Activated naive CD4-positive, alpha-beta T cell (primary cell): ENCODE measurements around the gene ZFC3H1.

Experiments used
- DNase-seq, 4 experiments: peaks; one replicate each; lab custom pipeline; 2025; lab: John Stamatoyannopoulos, UW

The ZFC3H1 gene

DNA sequence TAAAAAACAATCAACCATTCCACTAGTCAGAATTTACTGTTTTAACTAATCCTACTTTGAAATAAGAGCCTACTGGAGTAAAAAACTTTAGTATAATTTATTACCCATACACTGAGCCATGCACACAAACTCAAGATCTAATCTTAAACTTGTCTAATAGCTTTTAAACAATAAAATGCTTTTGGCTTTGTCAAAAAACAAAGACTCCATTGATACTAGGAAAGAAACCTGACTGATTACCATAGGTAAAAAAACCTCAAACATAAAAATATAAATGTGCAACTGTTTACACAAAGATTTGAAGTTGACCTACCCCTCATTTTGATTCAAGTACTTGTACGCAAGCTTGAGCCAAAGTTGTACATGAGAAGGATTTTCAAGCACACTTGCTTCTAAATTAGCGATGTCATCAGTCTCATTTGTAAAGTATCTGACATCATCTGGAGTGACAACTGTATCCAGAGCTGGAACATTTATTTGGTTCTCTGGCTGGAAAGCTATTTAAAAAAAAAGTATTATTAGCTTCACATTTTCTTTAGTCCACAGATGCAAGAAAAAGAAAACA is 36.1 kb downstream of the ZFC3H1 start:
- no peak for DNase-seq

DNA sequence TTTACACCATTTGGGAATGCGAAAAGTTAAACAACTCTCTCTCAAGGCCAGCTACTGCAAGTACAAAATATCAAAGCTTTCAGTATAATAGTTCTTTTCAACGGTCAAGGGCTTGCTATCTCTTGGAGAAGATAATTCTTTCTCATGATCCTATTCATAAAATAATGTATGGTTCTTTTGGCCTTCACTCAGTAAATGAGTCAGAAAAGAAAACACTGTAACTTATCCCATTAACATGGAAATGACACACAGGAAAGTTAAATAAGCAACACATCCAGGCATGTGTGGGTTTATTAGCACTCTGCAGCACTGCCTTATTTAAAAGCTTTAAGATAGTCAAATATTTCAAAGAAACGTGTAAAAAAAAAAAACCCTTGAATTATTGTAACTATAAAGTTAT is 36.9 kb downstream of the ZFC3H1 start:
- no peak for DNase-seq

DNA sequence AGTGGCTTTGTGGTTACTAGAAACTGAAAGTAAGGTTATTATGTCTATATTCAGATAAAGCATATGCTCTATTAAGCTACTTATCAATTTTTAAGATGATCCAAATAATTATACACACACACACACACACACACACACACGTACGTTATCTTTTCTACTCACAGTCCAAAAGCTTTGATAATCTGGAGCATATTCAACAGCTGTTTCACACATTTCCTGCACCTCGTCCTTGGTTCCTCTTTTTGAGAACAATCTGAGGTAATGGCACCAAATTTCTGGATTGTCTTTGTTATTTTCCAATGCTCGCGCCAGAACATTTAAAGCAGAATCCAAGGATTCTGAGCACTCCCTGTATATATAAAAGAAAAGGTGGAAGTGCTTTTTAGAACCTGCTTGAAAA is 37.5 kb downstream of the ZFC3H1 start:
- DNase-seq: no peak

DNA sequence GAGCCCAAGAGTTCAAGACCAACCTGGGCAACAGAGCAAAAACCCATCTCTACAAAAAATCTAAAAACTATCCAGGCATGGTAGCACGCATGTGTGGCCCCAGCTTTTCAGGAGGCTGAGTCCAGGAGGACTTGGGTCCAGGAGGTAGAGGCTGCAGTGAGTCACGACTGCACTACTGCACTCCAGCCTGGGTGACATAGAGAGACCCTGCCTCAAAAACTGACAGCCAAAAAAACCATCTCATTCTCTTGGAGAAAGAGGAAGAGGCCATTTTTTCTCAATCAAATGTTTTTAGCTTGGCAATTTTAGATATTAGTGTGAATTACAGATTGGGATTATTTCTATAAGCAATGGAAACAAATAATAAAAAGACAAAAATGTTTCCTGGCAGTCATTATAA is 38.2 kb downstream of the ZFC3H1 start:
- no peak for DNase-seq

DNA sequence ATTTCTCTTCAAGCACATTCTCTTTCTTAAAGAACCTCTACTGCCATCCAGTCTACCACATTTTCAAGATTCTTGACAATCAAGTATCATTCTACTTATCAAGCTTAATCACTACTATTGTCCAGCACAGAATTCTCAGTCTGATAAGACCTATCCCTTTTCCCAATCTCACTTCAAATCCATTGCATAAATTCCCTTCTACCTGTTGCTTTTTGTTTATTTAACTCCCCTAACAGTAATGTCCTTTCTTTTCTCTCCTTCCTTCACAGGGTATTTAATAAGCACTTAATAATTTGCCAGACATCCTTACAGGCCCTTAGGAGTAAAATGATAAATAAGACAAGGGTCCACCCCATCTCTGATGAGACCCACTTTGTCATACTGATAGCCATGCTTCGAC is 41.7 kb downstream of the ZFC3H1 start:
- DNase-seq: no peak

DNA sequence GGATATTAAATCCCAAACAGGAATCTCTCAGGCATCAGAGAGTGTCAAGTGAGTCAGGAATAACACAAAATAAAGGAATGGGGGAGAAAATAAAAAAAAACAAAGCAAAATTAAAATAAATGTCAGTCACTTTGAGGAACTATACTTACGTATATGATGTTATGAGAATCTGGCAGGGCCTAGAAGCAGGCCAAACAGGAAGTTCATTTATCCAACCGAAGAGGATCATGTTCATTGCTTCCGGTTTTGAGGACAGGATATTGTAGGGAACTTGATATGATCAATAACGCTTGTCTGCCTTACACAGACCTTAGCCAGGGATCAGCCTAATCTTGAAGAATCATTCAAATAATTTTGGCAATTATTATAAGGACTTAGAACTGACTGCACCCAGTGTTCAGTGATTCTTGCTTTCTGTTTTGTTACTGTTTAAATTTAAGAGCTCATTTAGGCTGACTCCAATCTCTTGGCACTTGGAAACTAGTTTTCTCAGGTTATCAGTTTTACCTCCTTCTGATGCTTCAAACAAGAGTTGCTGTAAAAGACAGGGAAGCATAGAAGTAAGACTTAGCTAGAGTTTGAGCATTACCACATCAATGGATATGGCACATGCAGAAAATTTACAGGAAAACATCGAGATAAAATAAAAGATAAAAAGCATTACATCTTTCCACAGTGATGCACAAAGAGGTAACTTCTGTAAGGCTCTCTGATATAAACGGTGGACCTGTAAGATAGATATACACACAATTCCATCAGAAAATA is 53.4 kb downstream of the ZFC3H1 start:
- no peak for DNase-seq

DNA sequence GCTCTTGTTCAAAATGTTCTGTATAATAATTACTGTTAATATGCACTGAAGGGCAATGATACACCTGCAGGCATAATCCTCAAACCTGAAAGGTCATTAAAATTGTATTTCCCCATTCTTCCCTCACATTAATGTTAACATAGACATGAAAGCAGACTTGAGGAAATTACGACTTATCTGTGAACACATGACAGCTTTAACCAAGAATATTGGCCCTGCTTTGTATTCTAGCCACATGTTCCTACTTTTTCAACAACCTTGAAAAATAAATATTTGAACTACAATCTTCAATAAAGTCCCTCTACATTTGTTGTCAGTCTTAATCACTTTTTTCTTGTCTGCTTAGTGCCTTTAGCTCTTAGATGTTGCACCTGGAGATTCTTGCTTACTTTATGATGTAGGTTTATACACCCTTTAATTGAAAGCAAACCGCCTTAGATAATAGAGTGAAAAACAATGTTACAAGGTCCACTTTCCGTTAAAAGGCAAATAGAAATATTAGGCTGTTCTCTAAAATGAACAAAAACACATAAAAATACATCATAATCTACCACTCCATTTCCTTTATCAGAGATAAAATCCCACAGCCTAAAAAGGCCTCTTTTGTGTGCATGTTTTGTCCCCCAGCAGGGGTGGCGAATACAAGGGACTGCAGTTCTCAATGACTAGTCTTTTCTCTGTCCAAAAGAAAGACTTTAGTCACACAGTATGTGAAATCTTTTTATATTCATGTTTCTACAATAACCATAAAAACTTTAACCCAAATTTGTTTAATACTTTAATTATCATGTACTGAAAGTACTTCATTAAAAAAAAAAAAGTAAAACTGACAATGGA is 55.9 kb downstream of the ZFC3H1 start:
- no peak for DNase-seq

DNA sequence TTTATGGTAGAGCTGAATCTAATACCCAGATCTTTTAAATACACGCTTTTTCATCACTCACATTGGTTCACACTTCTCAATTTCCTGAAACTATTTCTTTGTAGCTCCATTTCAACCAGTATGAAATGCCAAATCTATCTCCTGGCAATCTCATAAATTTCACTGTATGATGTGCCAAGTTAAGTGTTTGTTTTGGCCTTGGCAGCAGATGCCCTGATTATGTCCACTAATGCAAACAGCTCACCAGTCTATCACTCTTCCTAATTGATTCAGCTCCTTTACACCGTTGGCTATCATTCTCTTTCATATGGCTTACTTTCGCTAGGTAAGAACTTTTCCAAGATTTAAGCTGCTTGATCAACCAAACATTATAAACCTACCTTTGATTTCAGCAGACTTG is 58.6 kb downstream of the ZFC3H1 start:
- no peak for DNase-seq

DNA sequence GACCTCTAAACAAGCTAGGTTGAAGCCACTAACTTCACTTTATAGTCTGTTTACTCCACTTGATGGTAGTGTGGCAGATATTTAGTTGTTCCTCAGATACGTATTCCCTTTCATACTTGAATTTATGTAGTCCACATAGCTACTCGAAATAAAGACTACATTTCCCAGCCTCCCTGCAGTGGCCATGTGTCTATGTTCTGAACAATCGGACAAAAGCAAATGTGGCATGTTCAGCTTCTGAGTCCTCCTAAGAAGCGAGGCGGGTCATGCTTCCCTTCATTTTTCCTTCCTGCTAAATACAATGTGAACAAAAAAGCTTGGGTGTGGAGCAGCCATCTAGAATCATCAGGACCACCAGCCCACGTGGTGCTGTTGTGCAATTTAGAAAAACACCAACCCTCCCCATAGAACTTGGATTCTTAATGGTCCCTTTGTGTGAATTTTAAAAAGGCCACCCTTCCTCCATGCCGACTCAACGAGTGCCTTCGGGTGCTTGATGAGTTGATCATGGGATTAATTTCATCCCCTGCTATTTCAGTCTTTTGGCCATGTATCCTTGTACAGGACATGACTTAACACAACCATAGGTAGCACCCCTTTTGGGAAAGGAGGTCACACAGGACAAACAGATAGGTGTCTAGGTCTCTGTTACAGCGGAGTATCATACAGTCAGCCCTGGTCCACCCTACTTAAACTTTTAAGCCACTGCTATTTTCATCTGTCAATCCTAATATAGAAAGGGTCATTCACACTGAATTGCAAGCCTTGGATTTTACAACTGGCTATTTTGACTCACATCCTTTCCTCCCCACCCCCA is 60.7 kb downstream of the ZFC3H1 start:
- DNase-seq: no peak

DNA sequence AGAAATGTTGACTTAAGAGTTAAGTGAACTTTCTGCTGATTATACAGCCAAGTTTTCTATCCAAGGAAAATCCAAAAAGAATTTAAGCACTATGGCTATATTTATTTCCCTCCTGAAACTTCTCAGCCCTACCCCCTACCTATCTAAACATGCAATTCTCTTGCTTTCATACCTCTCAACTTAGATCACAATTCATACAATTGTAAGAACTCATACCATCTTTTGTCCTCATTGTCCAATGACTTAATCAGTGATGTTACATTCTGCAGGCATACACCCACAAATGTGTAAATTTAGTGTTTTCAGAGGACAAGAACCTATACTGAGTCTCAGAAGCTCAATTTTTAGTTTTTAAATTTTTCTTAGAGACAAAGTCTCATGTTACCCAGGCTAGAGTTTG is 62.1 kb downstream of the ZFC3H1 start:
- no peak for DNase-seq

DNA sequence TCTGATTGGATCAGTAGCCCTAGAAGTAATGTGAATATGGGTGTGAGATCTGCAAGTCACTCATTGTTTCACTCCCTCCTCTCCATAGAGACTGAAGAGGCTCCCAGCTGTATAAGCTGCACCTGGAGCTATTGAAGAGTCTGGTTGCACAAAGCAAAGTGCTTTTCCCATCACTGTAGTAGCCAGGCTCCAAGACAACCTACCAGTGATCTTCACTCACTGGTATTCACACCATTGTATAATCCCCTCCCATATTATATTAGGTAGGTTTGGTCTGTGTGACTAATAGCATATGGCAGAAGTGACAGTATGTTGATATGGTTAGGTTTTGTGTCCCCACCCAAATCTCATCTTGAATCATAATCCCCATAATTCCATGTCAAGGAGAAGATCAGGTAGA is 64.4 kb downstream of the ZFC3H1 start:
- DNase-seq: no peak

DNA sequence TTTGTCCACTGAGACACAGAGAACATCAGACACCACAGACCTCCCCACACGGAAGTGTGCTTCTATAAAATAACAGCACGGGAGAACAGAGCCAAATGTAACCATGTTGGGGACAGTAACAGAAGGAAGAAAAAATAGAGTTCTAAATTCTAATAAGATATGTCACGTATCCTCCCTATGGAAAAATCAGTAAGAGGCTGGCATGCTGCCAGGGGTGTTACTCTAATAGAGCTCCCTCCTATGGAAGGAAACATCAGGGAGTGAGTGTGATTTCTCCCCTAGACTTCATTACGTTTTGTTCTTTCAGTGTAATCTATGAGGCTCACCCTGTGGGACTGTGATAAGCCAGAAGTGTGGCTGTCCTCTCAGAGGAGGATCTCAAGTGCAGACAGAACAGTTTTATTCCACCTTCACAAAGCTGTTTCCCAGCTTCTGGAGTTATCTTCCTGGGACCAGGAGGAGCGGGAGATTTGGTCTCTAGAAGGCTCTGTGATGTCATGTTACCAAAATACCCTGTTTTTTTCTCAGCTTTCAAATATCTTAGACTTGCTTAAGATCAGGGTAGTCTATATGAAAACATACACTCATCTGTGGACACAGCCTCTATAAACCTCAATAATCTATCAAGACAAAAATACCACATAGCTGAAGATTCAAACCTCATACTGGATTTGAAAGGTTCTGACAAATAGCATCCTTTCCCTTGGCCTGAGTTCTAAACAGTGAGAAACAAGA is 69.3 kb downstream of the ZFC3H1 start:
- no peak for DNase-seq

DNA sequence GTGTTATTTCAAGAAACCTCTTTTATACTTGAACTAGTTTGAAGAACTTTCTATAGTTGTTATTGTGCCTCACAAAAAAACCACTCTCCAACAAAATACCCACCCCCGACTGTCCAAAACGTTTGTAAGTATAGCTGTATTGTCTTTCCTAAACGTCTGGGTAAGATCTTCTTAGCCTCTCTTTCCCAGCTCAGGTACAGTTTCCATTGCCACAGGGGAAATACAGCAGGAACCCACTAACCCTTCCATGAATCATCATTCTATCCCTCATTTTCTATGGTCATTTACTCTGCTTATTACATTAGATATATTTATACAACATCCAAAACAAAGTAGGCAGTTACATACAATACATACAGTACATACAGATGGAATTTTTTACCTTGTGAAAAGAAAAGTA is 70.8 kb downstream of the ZFC3H1 start:
- no peak for DNase-seq

DNA sequence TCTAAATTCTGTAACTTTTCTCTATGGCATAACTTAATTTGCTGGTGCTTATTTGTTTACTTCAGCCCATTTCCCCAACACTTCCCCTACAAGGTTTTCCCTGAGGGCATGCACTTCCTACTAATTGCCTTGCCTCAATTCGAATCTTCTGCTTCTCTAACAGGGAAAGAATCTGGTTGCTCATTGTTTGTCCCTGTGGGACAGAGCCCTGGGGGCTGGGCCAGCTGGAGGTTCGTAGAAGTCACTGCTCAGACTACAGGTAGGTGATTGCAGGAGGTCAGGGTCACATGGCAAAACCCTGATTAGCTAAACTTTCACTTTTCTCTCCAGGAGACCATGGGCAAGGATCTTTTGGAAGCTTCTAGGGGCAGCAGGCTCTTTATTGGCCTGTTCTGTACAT is 72.0 kb downstream of the ZFC3H1 start:
- DNase-seq: no peak

DNA sequence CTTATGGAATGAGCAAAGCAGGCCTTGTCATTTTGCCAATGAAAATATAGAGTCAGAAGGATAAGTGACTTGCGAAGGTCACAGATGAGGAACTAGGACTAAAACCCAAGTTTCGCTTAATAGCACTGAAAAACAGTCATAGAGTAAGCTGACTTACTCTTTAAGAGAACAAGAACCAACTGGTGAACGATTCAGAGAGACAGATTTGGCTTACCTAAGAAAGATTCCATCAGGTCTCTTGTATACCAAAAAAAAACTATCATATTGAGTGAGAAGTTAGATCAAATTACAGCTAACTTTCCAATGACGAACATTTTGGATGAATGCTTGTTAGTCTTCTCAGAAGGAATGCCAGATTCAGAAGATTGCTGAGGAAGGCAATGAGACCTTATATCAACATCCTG is 74.2 kb downstream of the ZFC3H1 start:
- DNase-seq: no peak

DNA sequence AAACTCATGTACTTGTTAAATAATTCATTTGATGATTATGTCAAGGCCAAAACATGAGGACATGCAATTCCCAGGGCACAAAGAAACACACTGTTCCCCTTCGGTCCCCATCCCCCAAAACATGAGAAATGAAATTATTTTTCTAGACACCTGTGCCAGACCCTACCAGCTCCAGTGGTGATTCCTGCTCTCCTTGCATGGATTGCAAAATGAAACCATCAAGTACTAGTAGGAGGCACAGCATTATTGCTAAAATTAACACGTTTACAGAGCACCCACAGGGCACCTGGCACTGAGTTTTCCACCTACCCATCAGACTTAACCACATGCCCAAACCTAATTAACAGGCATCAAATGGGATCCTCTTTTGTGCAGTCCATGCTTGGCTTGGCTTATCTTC is 76.6 kb downstream of the ZFC3H1 start:
- DNase-seq: no peak

DNA sequence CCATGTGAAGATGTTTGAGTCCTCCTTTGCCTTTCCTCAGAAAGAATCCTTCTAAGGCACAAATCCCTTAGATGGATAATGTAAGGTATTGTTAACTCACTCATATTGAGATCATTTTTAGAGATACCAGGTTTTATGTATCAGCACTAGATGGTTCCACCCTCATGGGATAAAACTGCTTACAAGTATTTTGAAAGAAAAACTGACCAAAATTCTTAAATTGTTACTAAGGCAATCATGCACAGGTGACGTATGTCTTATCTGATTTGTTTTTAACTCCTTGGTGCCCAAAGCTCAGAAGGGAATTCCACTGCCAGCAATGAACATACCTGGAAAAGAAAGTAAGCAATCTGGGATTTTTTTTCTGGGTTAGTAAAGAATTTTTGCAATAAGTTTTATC is 78.4 kb downstream of the ZFC3H1 start:
- no peak for DNase-seq

DNA sequence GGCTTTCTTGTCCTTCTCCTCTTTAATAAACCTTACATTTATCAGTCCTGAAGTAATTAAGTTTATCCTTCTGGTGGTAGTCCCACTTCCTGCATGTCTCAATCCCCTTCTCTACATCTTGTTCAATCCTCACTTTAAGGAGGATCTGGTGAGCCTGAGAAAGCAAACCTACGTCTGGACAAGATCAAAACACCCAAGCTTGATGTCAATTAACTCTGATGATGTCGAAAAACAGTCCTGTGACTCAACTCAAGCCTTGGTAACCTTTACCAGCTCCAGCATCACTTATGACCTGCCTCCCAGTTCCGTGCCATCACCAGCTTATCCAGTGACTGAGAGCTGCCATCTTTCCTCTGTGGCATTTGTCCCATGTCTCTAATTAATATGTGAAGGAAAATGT is 79.3 kb downstream of the ZFC3H1 start:
- no peak for DNase-seq

DNA sequence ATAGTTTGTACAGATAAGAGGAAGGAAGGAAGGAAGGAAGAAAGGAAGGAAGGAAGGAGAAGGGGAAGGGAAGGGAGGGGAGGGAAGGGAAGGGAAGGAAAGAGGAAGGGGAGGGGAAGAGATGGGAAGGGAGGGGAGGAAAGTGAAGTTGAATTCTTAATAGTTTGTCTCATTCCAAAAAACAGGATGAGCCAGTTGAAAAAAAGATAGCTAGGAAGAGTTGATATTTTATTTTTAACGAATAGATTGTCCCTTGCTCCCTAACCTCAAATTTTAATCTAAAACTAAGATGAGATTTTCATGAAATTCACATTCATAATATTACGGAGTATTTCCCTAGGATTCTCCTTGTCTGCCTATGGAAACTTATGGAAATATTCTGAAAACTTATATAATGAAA is 80.7 kb downstream of the ZFC3H1 start:
- no peak for DNase-seq

DNA sequence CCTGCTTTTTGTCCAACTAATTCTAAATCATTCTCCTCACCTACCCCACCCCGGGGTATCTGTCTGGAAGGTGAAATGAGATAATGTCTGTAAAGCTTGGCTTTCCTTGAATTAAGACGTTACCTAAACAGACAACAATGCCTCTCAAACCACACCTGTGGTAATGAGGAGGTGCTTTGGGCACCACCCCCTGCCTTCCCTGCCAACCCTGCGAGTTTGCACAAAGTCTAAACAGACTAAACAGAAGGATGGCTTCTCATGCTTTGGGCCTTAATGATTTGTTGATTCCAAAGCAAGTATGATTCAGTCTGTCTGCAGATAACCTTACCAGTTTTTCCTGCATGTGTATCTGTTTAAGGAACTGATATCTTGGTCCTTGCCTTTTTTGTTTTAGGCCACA is 82.4 kb downstream of the ZFC3H1 start:
- DNase-seq: no peak

DNA sequence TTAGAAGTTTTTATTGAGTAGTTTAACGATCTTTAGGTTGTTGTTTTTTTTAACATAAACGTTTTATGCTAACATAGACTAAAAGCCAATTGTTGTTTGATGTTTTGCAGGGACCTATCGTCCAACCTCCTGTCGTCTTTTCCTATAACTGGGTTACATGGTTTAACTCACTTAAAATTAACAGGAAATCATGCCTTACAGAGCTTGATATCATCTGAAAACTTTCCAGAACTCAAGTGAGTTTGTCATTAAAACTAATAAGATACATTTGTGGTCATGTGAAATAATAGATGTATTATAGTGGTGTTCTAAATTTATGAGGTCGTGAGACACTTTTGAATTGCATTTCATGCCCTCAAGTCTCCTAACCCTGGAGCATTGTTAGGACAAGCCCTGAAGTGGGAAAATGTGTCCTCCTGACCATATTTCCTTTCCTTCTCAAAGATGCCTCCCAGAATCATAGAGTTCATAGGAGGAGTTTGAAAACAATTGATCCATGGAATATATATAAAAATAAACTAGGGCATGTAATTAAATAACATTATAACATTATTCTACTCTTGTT is 84.9 kb downstream of the ZFC3H1 start:
- DNase-seq: no peak
